Stimulated activated CD4-positive, alpha-beta T cell treated with anti-CD3 and anti-CD28 coated beads, Interleukin-2, amount 100 ng/mL, for 4 hours (primary cell): Measurements from ENCODE around the gene SMOC2.

ENCODE experiments used
- DNase-seq: peaks from one replicate; pipeline ENCODE4 v3.0.0-alpha.2; 2020; ENCODE audit warnings: low read depth

SMOC2 gene

GRCh38 chr6:168574075-168574698 is 133.2 kb downstream of the SMOC2 start:
- DNase-seq, result no peak

- DNase-seq, result no peak
Observed at GRCh38 chr6:168574699-168575195, 133.8 kb downstream of the SMOC2 start.

GRCh38 chr6:168575346-168576098 is 134.5 kb downstream of the SMOC2 start:
- no peak for DNase-seq

- no peak for DNase-seq
Observed at GRCh38 chr6:168576388-168576787, 135.4 kb downstream of the SMOC2 start.

GRCh38 chr6:168577496-168577895 is 136.5 kb downstream of the SMOC2 start:
- DNase-seq, result no peak

- DNase-seq, result no peak
Observed at GRCh38 chr6:168578036-168578435, 137.1 kb downstream of the SMOC2 start.

- DNase-seq, result no peak
Observed at GRCh38 chr6:168581236-168581635, 140.3 kb downstream of the SMOC2 start.

GRCh38 chr6:168581706-168582105 is 140.7 kb downstream of the SMOC2 start:
- no peak for DNase-seq

GRCh38 chr6:168582571-168582981 is 141.6 kb downstream of the SMOC2 start:
- no peak for DNase-seq

- DNase-seq, result no peak
Observed at GRCh38 chr6:168583126-168583525, 142.1 kb downstream of the SMOC2 start.

GRCh38 chr6:168583821-168584220 is 142.8 kb downstream of the SMOC2 start:
- no peak for DNase-seq

GRCh38 chr6:168584249-168584648 is 143.3 kb downstream of the SMOC2 start:
- no peak for DNase-seq

- DNase-seq, result no peak
Observed at GRCh38 chr6:168584671-168585070, 143.7 kb downstream of the SMOC2 start.

- DNase-seq, result no peak
Observed at GRCh38 chr6:168585441-168585840, 144.5 kb downstream of the SMOC2 start.

GRCh38 chr6:168589275-168589674 is 148.3 kb downstream of the SMOC2 start:
- DNase-seq, result no peak

GRCh38 chr6:168590406-168590805 is 149.4 kb downstream of the SMOC2 start:
- DNase-seq, result no peak

- DNase-seq, result no peak
Observed at GRCh38 chr6:168596344-168596743, 155.4 kb downstream of the SMOC2 start.

GRCh38 chr6:168597471-168597875 is 156.5 kb downstream of the SMOC2 start:
- DNase-seq, result no peak

- no peak for DNase-seq
Observed at GRCh38 chr6:168598251-168599117, 157.5 kb downstream of the SMOC2 start.

GRCh38 chr6:168599118-168599494 is 158.1 kb downstream of the SMOC2 start:
- DNase-seq, result no peak

- DNase-seq, result no peak
Observed at GRCh38 chr6:168599769-168600330, 158.9 kb downstream of the SMOC2 start.

- DNase-seq, result no peak
Observed at GRCh38 chr6:168600381-168600780, 159.4 kb downstream of the SMOC2 start.
